GM12878 (cell line): ENCODE data around the gene SNX21.

ENCODE experiments used
- BRCA1 ChIP-seq: IDR thresholded peaks from 2 replicates; pipeline ENCODE4 v1.6.1; 2011; ENCODE audit warnings: low read depth, low read length, improper control_type of control experiment
- CHD4 ChIP-seq: fragments of 200-600 bp; sonication (generic); IDR thresholded peaks from 2 replicates; pipeline ENCODE4 v1.6.1; 2016; ENCODE audit warnings: mild to moderate bottlenecking
- E2F8 ChIP-seq: fragments of 450-650 bp; IDR thresholded peaks from 2 replicates; pipeline ENCODE4 v1.6.1; 2018; ENCODE audit warnings: mild to moderate bottlenecking, low read depth, moderate library complexity; ENCODE audit not compliant: partially characterized antibody
- FOXK2 ChIP-seq: fragments of 450-650 bp; IDR thresholded peaks from 2 replicates; pipeline ENCODE4 v1.6.1; 2017; ENCODE audit warnings: mild to moderate bottlenecking, moderate library complexity
- POLR2AphosphoS5 ChIP-seq: IDR thresholded peaks from 2 replicates; pipeline ENCODE4 v1.6.1; 2011; ENCODE audit warnings: mild to moderate bottlenecking, low read length, inconsistent platforms
- ZNF207 ChIP-seq: fragments of 450-650 bp; IDR thresholded peaks from 2 replicates; pipeline ENCODE4 v1.6.1; 2014; ENCODE audit warnings: antibody characterized with exemption, mild to moderate bottlenecking, borderline replicate concordance
- ZNF384 ChIP-seq: IDR thresholded peaks from 2 replicates; pipeline ENCODE4 v1.6.1; 2012; ENCODE audit warnings: low read depth, mild to moderate bottlenecking, low read length, improper control_type of control experiment, borderline replicate concordance

GRCh38 chr20:45827030-45827652 lies 6.5 kb upstream of the SNX21 start, which contains the start of gene TNNC2:
- no peak for TF ChIP-seq POLR2AphosphoS5
- no peak for TF ChIP-seq ZNF207
- no peak for TF ChIP-seq CHD4
- no peak for TF ChIP-seq ZNF384
- no peak for TF ChIP-seq E2F8
- no peak for TF ChIP-seq FOXK2
- no peak for TF ChIP-seq BRCA1
